GM19372 (cell line): Measurements from ENCODE around the gene NUSAP1.
"Not testable (repeated sequence)": the region's sequence is repeated elsewhere in the genome, so short reads cannot be mapped to it uniquely, and the experiment has no call there.

Experiments
- ATAC-seq: cut with Tn5 transposase; IDR thresholded peaks from one replicate; pipeline ENCODE4 v1.9.1; 2021; ENCODE audit warnings: mild to moderate bottlenecking, low read depth, moderate library complexity; ENCODE audit not compliant: unreplicated experiment

Gene NUSAP1

GRCh38 chr15:41331833-41332193 lies 868 bp upstream of the NUSAP1 start:
- ATAC-seq = no peak

GRCh38 chr15:41333026-41333562 lies 413 bp downstream of the NUSAP1 start:
- ATAC-seq = peak; percentile 3

DNA sequence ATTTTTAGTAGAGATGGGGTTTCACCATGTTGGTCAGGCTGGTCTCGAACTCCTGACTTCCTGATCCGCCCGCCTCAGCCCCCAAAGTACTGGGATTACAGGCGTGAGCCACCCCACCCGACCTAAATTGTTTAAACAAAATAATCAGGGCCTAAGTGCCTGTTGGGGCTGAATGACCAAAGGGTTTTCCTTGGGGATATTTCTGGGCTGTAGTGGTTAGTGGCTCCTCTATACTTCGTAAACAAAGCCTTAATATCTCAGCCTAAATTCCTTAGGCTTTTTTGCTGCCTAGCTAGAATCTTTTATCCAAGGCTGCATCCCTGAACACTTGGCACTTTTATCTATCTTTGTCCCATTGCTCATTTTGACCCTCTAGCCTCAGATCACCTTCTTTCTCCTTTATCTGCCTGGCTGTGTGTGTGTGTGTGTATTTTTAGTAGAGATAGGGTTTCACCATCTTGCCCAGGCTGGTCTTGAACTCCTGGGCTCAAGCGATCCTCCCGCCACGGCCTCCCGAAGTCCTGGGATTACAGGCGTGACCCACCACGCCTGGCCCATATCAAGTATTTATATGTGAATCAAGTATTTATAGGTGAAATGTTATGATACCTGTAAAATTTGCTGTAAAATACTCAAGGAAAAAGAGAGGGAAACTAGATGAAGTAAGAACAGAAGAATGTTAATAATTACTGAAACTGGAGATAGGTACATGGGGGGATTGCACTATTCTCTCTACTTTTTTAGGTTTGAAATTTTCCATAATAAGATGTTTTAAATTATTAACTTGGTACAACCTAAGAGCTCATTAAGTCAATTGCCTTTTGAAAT lies 1.8 kb downstream of the NUSAP1 start:
- ATAC-seq = no peak

- ATAC-seq = no peak
These were observed 3.9 kb downstream of the NUSAP1 start for GRCh38 chr15:41336549-41336948.

GRCh38 chr15:41337047-41337446 lies 4.4 kb downstream of the NUSAP1 start:
- no peak for ATAC-seq

DNA sequence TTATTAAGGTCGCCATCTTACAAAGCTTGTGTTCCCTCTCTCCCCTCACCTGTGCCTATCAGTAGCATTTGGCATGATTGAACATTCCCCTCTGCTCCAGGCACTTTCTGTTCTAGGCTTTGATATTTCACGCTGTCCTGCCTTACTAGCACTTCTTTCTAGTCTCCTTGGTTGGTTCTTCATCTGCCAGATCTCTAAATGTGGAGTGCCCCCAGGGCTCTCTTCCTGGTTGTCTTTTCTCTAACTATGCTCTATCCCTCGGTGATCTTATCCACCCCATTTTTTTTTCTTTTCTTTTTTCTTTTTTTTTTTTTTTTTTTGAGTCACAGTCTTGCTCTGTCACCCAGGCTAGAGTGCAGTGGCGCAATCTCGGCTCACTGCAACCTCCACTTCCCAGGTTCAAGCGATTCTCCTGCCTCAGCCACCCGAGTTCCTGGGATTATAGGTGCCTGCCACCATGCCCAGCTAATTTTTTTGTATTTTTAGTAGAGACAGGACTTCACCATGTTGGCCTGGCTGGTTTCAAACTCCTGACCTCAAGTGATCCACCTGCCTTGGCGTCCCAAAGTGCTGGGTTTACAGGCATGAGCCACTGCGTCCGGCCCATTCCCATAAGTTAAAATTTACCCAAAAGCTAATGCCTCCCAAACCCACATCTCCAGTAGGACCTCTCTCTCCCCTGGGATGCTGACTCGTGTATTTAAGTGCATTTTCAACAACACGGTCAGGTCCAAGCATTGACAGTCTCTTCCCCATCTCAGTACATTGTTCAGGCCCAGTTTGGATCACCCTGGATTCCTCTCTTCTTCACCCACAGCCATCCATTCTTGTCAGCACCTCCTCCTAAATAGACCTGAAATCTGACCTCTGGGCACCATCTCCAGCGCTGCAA lies 5.2 kb downstream of the NUSAP1 start:
- no peak for ATAC-seq

GRCh38 chr15:41340189-41340695 lies 7.6 kb downstream of the NUSAP1 start:
- no peak for ATAC-seq

DNA sequence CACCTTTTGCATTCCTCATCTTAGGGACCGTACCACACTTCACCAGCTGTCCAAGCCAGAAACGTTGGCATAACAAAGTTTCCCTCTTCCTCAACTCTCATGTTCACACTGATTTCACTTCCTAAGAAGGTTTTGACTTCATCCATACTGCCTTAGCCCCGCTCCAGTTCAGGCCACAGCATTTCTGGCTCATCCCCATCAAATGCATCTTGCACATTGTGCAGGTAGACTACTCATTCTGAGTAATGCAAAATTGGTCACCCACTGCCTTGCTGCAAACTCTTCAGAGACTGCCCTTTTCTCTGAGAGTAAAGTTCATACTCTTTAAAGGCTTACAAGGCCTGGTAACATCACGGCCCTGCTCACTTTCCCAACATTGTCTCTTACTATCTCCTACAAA lies 8.8 kb downstream of the NUSAP1 start:
- ATAC-seq = no peak

DNA sequence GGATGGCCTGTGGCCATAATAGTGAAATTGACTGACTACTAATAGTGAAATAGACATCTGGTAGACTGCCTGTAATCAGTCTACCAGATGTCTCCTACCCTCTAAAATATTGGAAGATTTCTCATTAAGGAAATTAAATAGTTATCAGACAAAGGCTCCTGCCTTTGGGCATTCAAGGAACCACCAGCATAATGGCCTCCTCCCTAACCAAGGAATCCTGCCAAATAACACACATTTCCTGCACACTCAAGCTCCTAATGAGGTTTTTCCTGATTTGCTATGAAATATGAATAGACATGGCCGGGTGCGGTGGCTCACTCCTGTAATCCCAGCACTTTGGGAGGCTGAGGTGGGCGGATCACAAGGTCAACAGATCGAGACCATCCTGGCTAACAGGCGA lies 14.6 kb downstream of the NUSAP1 start:
- ATAC-seq = no peak

- ATAC-seq = no peak
These were observed 17.5 kb downstream of the NUSAP1 start for GRCh38 chr15:41350057-41350717.

- ATAC-seq = no peak
These were observed 21.7 kb downstream of the NUSAP1 start for GRCh38 chr15:41354371-41354770.

DNA sequence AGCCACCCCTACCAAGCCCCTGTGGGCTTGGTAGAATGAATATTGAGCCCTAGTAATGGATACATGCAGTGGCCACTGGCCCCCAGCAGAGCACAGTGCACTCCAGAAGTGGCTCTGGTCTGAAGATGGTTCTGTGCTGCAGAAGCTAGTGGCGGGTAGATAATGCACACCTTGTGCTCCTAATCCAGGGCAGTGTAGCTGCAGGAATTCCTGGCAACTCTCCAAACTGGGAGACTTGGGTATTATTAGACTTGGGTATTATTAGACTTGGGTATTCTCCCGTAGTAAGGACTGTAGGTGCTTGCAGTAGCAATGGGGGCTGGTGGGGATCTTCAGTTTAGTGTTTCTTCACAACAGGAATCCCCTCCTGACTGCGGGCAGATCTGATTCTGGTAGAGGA lies 34.7 kb downstream of the NUSAP1 start:
- no peak for ATAC-seq

DNA sequence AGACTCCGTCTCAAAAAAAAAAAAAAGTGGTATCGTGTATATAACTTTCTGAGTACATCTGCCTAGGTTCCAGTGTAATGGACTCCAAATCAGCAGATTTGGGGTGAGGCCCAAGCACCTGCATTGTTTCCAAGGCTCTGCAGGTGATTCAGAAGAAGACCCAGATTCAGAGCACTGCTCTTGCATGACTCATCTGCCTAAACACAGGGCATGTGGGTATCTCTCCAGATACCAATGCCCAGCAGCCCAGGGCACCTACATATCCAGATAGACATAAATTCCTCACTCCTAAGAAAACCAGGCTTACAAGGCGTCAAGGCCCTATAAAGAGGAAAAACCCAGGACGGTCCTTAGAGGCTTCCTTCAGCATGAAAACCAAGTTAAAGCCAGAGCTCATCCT lies 45.3 kb downstream of the NUSAP1 start:
- no peak for ATAC-seq

DNA sequence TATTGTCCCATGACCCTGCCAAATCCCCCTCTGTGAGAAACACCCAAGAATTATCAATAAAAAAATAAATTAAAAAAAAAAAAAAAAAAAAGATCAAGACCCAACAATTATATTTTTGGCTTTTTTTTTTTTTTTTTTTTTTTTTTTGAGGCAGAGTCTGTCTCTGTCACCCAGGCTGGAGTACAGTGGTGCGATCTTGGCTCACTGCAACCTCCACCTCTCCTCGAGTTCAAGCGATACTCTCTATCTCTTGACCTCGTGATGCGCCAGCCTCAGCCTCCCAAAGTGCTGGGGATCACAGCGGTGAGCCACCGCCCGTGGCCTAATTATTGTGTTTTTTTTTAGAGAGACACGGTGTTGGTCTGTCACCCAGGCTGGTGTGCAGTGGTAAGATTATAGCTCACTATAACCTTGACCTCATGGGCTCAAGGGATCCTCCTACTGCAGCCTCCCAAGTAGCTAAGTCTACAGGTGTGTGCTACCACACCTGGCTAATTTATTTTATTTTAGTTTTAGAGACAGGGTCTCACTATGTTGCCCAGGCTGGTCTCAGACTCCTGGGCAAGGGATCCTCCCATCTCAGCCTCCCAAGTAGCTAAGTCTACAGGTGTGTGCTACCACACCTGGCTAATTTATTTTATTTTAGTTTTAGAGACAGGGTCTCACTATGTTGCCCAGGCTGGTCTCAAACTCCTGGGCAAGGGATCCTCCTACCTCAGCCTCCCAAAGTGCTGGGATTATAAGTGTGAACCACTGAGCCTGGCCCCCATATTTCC lies 51.5 kb downstream of the NUSAP1 start:
- ATAC-seq = not testable (repeated sequence)

GRCh38 chr15:41387646-41388045 lies 55.0 kb downstream of the NUSAP1 start:
- no peak for ATAC-seq

DNA sequence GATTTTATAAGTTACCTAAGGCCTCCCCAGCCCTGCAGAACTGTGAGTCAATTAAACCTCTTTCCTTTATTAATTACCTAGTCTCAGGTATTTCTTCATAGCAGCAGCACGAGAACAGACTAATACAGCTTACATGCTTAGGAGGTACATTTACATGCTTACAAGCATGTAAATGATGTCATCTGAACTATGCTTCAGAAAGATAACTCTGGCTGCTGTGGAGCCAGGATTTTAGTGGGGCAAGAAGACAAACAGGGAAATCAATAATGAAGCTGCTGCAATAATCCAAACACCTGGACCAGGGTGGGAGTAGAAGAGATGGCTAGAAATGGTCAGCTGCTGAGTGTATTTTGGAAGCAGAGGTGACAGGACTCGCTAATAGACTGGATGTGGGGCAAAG lies 60.0 kb downstream of the NUSAP1 start:
- no peak for ATAC-seq

GRCh38 chr15:41394924-41395323 lies 62.2 kb downstream of the NUSAP1 start:
- no peak for ATAC-seq

DNA sequence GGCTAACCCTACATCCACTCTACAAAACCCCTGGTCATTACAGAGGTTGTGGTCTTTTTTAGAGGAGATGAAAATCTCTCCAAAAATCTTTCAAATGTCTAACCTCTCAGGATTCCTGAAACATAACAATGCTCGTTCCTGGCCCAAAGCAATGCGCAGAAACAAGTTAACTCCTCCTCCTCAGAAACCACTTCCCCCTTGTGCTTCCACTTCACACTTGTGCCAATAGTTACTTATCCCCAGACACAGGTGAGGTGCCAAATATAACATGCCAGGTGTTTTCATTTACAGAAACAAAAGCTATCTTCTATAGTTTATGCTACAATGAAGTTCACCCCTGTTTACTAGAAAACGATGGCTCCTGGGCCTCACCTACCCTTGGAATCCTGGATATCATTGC lies 63.4 kb downstream of the NUSAP1 start:
- ATAC-seq = no peak

DNA sequence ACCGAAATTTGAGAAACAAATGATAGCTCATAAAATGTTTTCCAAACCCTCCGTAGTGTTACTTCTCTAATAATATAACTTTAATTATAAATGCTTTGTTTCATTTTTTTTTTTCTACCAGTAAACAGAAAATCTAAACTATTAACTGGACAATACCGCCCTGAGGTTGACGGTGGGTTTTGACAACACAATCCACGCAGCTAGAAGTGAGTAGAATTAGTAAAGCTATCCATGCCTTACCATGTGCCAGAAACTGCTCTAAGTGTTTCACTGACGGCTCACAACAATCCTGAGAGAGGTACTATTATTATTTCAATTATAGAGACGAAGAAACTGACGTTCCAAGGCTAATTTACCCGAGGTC lies 69.2 kb downstream of the NUSAP1 start:
- no peak for ATAC-seq

DNA sequence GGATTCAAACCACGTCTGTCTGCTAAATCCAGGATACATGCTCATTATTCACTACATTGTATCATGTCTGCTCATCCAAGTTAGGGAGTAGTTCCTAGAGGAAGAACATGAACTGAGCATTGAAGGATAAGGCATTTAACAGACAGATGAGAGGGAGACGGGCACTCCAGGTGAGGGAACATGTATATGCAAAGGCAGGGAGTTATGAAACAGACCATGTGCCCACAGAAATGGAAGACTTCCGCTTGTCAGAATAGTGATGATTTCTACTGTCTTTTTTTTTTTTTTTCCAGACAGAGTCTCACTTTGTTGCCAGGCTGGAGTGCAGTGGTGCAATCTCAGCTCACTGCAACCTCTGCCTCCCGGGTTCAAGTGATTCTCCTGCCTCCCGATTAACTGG lies 74.7 kb downstream of the NUSAP1 start:
- no peak for ATAC-seq
